Lower leg skin (tissue), 4 donors: ENCODE results near the gene COL6A2. TPM values are rescaled to one million over a fixed set of nuclear protein-coding genes. Genes with fewer than 3 reads are reported as not detected.

Experiments used
- DNase-seq, 2 donors: peaks; one replicate each; pipeline ENCODE4 v3.0.0-alpha.2; 2019; ENCODE audit warnings: low spot score in 2 of 2
- H3K4me3 ChIP-seq: fragments of 200-600 bp; sonication (generic); 2 replicates; pipeline ENCODE4 v1.5.1; 2017; ENCODE audit warnings: mild to moderate bottlenecking, low read depth; ENCODE audit not compliant: poor library complexity, severe bottlenecking
- CTCF ChIP-seq, 3 donors: fragments of 450-650 bp; IDR thresholded peaks; one replicate each; pipeline ENCODE4 v1.5.1; 2016; ENCODE audit warnings: antibody characterized with exemption in 3 of 3, mild to moderate bottlenecking in 3 of 3, moderate library complexity in 2 of 3
- POLR2A ChIP-seq, 2 donors: fragments of 450-650 bp; IDR thresholded peaks; one replicate each; pipeline ENCODE4 v1.6.1; 2016 to 2017; ENCODE audit warnings: antibody characterized with exemption in 2 of 2, mild to moderate bottlenecking in 1 of 2, moderate library complexity in 1 of 2
- WGBS, 2 donors: methylation state at CpG; one replicate each; pipeline ENCODE4 v1.1.5; 2018; 5-methylcytosine and 5-hydroxymethylcytosine counted together
- intact Hi-C: fragments of 100-400 bp; cut with DNase I; formaldehyde crosslinking; loops from one replicate; pipeline ENCODE4 v1.15.0; 2023; ENCODE audit warnings: low total_unique reads
- total RNA-seq, 4 donors: library from RNA; depleted of rRNA; stranded (reverse); fragments of >200 nt; gene quantifications; one replicate each; pipeline ENCODE4 v1.1.0, GENCODE V29; 2016

The COL6A2 gene
- total RNA-seq, 4 donors from 2014 or later, result 137 to 543 (median 164) TPM

GRCh38 chr21:46116189-46116775, 18.4 kb downstream of the COL6A2 start:
- TF ChIP-seq POLR2A (IDR thresholded peaks at IDR 0.05) (no peak), CTCF (IDR thresholded peaks at IDR 0.05) (no peak)

GRCh38 chr21:46116776-46117585, 19.1 kb downstream of the COL6A2 start:
- intact Hi-C loops, result no loop called here
- 70 to 71% methylated on average over 18 to 22 of the region's 24 CpGs for WGBS, 2 donors
- DNase-seq, result peak in 1 of 2 donors; percentile 82
- TF ChIP-seq POLR2A (IDR thresholded peaks at IDR 0.05) (no peak), CTCF (IDR thresholded peaks at IDR 0.05) (no peak)
- H3K4me3 ChIP-seq, result no peak overlapping the region

More at GRCh38 chr21:46116189-46116775, 18.4 kb downstream of the COL6A2 start:
- whole genome bisulfite sequencing, 2 donors, result 90 to 94% methylated on average over 14 to 20 of the region's 20 CpGs
- intact Hi-C loops, result no loop called here
- no peak overlapping the region for H3K4me3 ChIP-seq
- DNase-seq, result peak in 1 of 2 donors; percentile 83

GRCh38 chr21:46117586-46118315, 19.8 kb downstream of the COL6A2 start:
- DNase-seq, result peak in 1 of 2 donors; percentile 80
- intact Hi-C loops, result no loop called here
- WGBS, 2 donors, result 82 to 86% methylated on average over 23 to 24 of the region's 29 CpGs
- TF ChIP-seq POLR2A (IDR thresholded peaks at IDR 0.05) (no peak), CTCF (IDR thresholded peaks at IDR 0.05) (no peak)
- no peak overlapping the region for H3K4me3 ChIP-seq

GRCh38 chr21:46118316-46119143, 20.6 kb downstream of the COL6A2 start:
- intact Hi-C loops, result no loop called here
- peak in 1 of 2 donors; percentile 82 for DNase-seq
- WGBS, 2 donors, result 91 to 96% methylated on average over 23 to 27 of the region's 27 CpGs
- TF ChIP-seq CTCF (IDR thresholded peaks at IDR 0.05), result no peak
- no peak for TF ChIP-seq POLR2A (IDR thresholded peaks at IDR 0.05)
- H3K4me3 ChIP-seq, result no peak overlapping the region

GRCh38 chr21:46119144-46119636, 21.3 kb downstream of the COL6A2 start:
- H3K4me3 ChIP-seq, result no peak overlapping the region
- no peak for TF ChIP-seq POLR2A (IDR thresholded peaks at IDR 0.05)
- TF ChIP-seq CTCF (IDR thresholded peaks at IDR 0.05), result no peak
- WGBS, 2 donors, result 88 to 91% methylated on average over 12 of the region's 12 CpGs
- no peak for DNase-seq
- intact Hi-C loops, result no loop called here
